GM12892 (cell line): ENCODE measurements around the gene NPAS3.

ENCODE experiments used
- POLR2A ChIP-seq: IDR thresholded peaks from 2 replicates; pipeline ENCODE4 v1.6.1; 2011; ENCODE audit warnings: low read depth, low read length, control low read depth
- POLR2AphosphoS5 ChIP-seq: IDR thresholded peaks from 2 replicates; pipeline ENCODE4 v1.6.1; 2011; ENCODE audit warnings: low read depth, low read length, control low read depth

- no peak for TF ChIP-seq POLR2AphosphoS5
- TF ChIP-seq POLR2A = no peak
Measured at GRCh38 chr14:32933629-32934072, 5.0 kb upstream of the NPAS3 start.
